ENCODE measurements around the gene CCNI.
"Not testable (repeated sequence)": the region's sequence is repeated elsewhere in the genome, so short reads cannot be mapped to it uniquely, and the experiment has no call there.

CCNI gene

DNA sequence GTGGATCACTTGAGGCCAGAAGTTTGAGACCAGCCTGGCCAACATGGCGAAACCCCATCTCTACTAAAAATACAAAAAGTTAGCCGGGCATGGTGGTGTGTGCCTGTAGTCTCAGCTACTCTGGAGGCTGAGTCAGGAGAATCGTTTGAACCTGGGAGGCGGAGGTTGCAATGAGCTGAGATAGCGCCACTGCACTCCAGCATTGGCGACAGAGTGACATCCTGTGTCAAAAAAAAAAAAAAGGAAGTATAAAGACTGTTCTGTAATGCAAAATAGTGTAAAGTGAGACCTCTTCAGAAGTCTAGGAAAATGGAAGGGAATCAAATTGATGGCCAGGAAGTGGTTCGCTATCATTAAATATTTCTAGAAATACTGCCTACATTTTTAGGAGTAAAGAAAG, 5.0 kb upstream of the CCNI start:
- DNase-seq = not testable (repeated sequence)

DNA sequence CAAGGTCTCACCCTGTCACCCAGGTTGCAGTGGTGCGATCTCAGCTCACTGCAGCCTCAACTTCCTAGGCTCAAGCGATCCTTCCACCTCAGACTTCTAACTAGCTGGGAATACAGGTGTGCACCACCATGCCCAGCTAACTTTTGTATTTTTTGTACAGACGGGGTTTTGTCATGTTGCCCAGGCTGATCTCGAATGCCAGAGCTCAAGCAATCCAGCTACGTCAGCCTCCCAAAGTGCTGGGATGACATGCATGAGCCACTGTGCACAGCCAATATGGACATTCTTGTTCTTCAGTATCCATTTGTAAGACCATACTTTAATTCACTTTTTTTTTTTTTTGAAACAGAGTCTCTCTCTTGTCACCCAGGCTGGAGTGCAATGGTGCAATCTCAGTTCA, 3.5 kb upstream of the CCNI start:
- DNase-seq = no peak

DNA sequence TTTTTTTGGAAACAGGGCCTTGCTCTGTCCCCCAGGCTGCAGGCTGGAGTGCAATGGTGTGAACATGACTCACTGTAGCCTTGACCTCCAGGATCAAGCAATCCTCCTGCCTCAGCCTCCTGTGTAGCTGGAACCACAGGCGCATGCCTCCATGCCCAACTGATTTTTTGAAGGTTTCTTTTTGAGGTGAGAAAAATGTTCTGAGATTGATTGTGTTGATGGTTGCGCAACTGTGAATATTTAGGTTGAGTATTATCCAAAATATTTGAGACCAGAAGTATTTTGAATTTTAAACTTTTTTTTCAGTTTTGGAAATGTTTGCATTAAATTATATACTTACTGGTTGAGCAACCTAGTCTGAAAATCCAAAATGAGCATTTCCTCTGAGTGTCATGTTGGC, 2.6 kb upstream of the CCNI start:
- DNase-seq = no peak

DNA sequence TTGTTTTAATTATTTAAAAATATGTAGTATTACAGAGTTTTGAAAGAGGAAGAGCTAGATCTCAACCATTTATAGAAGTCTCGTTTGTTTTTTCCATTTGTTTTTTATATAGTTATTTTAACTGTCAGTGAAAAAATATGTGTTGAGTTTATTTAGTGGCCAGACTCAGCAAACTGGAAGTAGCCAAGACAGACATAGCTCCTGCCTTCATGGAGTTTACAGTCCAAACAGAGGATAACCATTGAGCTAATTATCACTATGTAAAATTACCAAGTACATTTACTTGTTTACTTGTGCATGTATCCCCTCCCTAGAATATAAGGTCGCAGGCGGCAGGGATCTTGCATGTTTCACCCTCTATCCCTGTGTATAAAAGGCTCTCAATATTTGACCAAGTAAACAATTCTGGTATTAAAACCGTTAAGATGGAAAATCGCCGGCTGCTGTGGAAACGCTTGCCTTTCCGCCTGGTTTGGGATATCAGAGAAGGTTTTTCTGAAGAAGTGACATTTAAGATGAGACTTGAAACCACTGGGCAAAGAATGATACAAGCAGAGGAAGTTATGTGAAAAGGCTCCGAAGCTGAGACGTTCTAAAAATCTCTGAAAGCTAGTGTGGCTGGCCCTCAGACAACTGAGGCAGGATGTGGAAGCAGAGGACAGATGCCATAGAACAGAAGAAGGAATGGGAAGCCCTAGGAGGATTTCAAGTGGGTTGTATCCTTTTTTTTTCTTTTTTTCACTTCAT, 1.3 kb upstream of the CCNI start:
- DNase-seq = no peak

DNA sequence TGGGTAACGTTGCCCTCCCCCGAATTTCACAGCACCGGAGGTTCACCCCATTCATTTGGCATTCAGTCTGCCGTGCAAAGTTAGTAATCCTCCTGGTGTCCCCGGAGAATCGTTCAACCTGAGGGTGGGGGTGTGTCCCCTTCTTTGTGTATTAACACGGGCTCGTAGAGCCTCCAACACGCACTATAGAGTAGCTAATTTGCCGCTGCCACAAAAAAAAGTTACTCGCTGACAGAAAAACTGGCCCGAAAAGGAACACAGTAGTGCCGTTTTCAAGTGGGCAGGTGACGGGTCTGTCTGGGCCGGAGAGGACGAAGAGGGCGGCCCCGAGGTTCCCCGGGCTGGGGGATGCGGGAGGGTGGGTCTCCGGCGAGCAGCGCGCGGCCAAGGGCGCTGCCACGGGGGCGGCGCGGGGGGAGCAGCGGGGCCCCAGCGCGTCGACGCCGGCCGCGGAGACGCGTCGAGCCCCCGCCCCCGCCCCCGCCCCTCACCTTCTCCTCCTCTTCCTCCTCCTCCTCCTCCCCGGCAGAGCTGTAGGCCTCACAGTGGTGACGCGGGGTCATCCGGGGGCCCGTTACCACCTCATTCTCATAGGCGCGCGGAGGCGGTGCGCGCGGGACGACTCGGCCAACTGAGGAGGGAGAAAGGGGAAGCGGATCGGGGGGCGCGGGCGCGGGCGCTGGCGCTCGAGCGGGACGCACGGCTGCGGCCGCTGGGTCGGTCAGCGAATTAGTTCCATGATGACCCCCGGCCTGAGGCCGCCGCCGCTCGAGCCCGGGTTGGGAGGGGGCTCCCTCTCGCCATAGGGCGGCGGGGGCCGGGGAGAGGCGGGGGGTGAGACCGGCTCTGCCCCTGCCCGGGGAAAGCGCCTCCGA, 571 bp downstream of the CCNI start:
- DNase-seq = no peak

DNA sequence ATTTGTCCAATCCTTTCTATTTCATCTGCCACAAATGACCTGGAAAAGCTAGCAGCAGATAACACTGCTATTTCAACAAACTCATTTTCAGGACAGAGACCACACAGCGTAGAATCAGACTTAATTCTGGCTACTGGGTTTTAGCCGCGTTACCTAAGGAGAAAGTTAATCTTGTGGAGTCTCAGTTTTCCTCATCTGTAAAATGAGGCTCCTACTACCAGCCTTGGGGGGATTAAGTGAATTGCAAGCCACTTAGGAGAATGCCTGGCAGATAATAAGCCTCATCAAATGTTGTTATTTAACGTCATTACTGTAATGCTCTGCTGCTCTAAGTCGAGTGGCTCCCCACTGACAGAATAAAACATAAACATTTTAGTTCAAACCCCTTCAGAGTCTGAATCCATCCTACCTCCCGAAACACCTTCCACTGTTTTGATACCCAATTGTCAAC, 1.4 kb downstream of the CCNI start:
- DNase-seq = peak; percentile 10

DNA sequence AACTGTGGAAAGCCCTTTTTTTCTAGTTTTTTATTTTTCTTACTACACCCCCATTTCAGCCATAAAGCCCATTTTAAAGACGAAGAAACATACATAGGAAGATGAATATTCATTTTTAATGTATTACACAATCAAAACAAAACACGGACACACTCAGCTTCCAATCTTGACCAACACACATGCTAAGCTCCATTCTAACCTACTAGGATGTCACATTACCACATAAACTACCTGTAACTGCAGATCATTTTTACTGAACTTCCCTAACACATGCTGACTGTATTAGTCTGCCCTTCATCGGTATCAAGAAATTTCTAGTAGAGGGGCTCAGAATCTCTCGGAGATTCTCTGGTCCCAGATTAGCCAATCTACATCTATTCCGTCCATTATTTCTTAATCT, 1.8 kb downstream of the CCNI start:
- no peak for DNase-seq

DNA sequence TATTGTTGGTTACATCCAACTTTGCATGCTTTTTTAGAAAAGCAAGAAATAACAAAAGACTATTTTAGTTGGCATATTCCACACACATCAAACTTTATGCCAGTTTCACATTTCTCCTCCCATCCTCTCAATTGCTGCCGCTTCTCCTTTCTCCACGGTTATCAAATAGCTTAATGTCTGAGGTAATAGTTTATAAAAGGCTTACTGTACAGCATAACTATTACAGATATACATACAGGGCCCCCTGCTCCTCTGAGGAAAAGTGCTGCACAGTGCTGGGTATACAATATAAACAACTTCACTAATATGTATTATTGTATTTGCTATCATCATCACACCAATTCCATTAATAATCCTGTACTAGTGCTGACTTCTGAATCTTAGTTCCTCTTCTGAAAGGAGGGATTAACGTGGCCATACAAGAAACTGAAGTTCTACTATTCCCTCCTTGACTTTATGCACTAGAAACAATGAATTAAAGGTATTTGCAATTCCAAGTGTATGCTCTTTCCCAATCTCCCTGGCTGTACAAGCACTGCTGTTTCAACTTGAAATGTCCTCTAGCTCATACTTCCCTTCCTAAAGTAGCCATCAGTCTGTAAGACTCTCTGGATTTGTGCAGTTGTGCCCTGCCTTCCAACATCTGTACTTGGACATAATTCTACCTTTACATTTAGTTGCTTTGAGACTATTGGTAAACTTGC, 2.5 kb downstream of the CCNI start:
- peak; percentile 46 for DNase-seq

DNA sequence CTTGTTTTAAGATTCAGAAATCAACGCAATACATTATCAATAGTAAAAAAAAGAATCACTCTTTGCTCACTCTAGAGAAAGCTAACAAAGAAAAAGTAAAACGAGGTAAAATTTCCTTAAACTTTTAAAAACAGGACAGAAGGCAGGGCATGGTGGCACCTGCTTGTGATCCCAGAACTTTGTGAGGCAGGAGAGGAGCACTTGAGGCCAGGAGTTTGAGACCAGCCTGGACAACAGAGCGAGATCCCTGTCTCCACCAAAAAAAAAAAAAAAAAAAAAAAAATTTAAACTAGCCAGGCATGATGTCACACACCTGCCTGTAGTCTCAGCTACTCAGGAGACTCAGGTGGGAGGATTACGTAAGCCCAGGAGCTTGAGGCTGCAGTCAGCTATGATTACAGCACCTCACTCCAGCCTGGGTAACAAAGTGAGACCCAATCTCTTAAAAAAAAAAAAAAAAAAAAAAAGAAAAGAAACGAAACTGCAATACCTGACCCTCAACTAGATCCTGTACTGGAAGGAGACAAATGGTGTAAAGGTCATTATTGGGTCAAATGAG, 3.5 kb downstream of the CCNI start:
- no peak for DNase-seq

DNA sequence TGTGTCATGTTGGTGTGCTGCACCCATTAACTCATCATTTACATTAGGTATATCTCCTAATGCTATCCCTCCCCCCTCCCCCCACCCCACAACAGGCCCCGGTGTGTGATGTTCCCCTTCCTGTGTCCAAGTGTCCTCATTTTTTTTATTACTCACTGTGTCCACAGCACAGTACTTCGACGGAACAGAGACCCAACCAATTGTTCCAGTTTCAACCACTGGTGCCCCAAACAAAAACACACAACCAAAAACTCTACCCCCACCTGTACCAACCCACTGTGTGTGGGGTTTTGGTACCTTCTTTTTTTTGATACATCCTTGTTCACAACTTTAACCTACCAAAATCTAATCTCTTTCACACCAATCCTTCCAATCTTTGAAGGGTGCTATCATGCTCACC, 6.3 kb downstream of the CCNI start:
- not testable (repeated sequence) for DNase-seq

DNA sequence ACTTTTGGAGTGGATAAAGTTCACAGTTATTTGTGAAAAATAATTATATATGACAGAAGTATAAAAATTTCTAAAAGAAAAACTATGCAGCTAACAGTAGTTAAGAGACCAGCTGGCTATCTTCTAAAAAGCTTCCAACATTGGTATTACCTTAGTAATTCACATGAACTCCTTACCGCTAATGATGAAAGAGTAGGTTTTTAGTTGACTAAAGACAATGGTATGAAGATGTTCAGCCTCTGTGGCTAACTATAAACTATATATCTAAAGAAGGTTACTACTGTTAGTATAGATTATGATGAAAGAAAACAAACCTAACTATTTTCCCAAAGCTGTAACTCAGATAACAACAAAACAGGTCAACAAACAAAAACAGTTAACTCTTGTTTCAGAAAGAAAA, 10.4 kb downstream of the CCNI start:
- no peak for DNase-seq

DNA sequence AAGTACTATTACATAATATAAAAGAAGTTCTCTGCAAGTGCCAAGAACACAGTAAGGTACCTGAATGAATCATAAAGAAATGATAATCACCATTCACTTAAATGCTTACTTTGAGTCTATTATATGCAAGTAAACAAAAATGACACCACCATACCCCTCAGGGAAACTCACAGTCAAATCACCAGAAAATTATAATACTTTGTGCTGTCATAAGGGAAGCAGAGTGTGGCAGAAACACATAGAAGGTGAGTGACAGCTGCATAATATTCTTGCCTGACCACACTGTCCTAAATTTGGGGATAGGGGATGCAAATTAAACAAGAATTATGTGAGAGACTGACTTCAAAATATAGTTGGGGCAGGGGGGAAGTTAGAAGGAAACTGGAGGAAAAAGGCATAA, 12.9 kb downstream of the CCNI start:
- DNase-seq = no peak

DNA sequence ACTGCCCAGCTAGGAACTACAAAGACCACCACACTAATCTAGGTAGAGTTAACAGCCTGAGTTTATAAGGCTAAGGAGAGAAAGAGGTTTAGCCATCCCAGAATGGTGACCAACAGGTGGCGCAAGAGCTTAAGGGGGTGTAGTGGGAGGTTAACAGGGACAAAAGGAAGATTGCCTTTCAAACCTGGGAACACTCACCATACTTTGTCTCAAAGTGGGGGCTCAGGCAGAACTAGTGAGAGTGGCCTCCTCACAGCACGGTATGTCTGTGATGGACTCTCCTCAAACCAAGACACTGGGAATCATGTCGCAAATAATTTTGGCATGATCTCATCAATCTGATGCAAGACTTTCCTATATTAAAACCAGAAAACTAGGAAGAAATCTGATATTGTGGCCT, 23.4 kb downstream of the CCNI start:
- DNase-seq = no peak

DNA sequence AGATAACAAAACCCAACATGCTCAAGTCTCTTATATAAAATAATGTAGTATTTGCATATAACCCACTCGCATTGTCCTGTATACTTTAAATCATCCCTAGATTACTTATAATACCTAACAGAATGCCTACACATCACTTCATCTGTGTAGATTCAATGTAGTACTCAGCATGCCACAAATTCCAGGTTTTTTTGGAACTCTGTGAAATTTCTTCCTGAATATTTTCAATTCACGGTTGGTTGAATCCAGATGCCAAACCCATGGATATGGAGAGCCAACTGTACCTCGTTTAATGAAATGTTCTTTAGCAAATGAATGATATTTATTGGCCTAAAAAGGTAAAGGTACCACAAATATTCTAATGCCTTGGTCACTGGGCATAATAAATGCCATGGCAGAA, 24.8 kb downstream of the CCNI start:
- no peak for DNase-seq

DNA sequence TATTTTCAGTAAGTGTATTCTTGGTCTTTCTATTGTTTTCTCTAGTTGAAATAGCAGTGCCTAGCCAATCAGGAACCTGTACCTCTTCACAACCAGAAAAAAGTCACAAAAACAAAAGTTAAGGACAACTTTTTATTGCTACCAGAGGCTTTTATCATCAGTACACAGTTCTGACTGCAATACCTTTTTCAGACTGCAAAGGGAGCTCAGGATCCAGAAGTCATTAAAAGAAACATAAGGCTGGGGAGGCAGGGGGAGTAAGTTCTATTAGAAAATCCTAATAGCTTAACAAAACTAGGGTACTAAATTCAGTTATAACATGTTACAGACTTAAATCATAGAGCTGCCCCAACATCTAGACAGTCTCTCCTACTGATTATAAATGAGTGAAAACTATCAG, 28.8 kb downstream of the CCNI start:
- no peak for DNase-seq

DNA sequence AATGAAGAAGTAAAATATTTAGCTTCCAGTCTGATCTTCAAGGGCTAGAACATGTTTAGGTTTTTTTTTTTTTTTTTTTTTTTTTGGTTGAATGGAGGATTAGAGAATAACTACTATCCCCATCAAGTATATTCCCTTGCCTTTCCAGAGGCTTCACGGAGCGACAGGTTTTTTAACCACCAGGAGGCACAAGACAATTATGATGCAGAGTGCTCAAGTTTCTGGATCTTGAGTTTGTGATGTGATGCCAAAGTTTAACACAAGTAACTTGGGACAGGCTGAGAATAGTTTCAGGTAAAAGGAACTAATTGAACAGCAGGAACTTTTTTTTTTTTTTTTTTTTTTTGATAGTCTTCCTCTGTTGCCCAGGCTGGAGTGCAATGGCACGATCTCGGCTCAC, 30.3 kb downstream of the CCNI start:
- DNase-seq = no peak

DNA sequence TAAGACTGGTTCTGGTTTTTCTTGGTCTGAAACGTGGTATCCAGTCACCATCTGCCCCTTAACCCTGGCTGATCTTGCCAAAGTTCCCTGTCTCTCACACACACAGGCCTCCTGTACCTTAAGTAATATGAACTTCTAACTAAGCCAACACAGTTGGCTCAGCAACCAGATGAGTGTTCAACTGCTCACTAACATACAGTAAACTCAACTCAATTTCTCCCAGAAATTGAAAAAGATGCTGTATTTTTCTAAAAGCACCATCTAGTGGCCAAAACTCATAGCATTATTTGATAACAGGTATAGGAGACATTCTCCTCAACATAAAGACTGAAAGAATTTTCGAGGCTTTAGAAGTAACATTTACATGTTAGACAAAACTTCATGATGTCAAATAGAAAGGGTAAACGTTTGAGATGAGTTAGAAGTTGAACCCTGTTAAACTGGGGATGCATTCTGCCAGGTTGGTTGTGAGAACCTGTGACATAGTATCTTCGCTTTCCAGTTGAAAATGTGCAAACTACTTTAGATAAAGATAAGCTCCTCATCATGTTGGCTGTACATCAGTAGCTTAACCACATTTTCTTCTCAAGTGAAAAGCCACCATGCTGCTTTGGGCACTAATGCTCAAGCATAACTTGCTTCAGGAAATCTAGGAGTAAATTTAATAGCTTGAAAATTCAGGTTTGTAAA, 31.2 kb downstream of the CCNI start:
- no peak for DNase-seq

DNA sequence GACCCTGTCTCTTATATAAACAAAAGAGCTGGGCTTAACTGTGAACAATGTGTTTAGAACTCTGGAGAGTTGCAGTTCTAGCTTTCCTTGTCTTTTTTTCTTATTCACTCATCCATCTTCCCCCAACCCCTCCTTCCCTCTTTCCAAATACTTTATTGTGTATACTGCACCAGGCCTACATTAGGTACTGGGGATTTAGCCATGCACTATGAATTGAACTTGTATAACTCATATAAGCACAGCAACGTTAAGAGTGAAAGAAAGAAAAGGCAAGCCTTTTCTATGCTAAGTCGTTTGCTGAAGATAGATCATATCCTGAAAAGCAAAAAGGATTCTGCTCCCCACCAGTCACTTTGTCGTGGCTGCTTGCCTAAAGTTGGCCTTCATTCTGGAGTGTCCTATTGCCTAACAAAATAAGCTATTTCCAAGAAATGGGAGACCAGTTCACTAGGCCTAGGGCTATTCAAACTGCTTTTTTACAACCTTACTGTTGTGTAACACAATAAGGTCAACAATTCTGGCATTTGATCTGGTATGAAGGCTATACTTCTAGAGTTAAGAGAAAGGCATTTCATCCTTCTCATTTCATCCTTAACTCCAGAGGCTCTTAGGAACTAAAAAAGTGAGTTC, 32.2 kb downstream of the CCNI start:
- no peak for DNase-seq

DNA sequence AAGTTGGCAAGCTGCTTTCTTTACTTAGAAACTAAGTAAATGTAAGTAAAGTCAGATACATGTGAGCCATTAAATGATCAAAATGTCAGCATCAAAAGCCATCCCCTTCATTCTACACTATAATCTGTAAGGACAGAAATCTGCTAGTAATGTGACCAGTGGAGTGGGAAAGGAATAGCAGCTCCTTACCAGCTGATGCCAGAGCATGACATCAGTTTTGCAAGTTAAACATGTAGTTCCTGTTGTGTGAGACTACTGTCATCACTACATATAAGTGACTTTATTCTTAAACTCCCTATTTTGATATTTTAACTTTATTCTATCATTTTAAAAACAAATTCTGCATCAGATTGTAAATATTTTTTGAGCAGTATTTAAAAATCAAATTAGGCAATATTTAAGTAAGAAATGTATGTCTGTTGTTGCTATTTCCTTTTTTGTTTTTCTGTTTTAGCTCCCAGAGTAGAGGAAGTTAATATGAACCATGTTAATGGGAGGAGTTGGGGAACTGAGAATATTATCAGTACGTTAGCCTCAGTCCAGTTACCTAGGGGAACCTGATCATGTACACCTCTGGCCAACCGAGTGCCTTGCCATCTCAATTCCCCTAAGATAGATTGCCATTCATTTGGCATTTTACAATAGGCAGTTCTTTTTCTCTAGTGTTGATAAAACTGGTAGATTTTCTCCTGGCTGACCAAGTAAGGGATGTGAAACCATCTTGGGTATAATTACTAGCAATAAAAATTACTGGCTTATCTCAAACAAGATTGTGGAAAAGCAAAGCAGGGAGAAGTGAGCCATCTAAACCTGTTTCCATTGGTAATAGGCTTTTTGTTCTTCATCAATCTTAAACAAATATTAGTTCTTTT, 34.7 kb downstream of the CCNI start:
- no peak for DNase-seq

DNA sequence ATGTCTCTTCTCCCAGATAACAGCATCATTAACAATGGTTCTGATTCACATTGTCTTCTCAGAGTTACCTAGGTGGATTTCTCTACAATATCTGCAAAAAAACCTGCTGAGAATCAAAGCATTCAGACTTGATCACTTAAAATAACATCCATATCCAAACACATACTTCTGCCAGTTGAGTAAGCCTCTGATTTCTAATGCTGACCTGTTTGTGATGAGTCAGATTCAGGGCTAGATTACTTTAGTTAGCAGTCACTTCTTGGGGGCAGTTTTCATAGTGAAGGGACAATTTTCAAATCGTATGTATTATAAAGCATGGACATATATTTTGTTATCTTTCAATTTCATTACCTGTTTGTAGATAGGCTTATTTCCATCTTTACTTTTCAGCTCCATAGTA, 35.5 kb downstream of the CCNI start:
- DNase-seq = no peak

DNA sequence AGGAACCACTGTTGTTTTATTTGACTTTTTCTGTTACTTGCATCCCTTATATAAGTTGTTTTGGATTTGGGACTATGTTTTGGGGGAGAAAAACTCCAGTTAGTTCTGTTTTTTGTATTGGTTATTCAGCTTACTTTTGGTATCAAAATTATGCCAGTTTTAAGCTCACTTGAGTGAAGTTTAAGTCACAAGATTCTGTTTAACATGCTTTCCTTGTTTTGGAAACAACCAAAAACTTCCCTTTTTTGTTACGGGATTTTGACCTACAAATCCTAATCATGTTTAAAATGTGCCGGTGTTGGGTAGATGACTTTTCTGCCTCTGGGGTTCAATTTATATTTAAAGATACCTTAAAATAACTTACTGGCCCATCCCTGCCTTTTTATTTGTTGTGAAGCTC, 36.0 kb downstream of the CCNI start:
- DNase-seq = no peak
